ENCODE measurements around the gene DEPP1. TPM values are rescaled to one million over a fixed set of nuclear protein-coding genes. Genes with fewer than 3 reads are reported as not detected.

The DEPP1 gene
- total RNA-seq, 4 donors from 2014 or later = 47.3 to 144 (median 72.7) TPM

DNA sequence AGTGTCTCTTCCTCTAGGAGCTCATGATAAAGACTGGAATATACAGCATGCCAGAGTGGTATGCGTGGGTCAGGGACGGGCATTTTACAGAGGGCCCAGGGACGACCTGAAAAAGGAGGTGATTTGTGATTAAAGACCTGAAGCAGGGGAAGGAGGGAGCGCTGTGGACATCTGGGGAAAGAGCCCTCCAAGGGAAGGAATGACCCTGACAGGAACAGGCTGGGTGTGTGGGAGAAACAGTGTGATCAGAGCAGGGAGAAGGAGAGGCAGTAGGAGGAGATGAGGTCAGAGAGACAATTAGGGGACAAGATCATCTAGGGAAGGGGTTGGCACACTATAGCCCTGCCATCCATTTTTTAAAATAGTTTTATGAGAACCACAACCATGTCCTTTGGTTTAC, 22.4 kb downstream of the DEPP1 start:
- WGBS, 2 donors = 94 to 97% methylated on average over 4 of the region's 4 CpGs
- DNase-seq (ENCODE audit: low spot score in 2 of 2) = peak; percentile 4 to 76
- no peak overlapping the region for H3K4me3 ChIP-seq (ENCODE audit: low read depth, poor library complexity, severe bottlenecking)
- TF ChIP-seq POLR2A (IDR thresholded peaks at IDR 0.05) = no peak
- TF ChIP-seq CTCF (IDR thresholded peaks at IDR 0.05) = no peak
- intact Hi-C loops (cut with DNase I; ENCODE audit: low total_unique reads) = no loop called here

GRCh38 chr10:44955413-44956070, 23.1 kb downstream of the DEPP1 start:
- H3K4me3 ChIP-seq (ENCODE audit: low read depth, poor library complexity, severe bottlenecking) = no peak overlapping the region
- intact Hi-C loops (cut with DNase I; ENCODE audit: low total_unique reads) = no loop called here
- peak; percentile 80 to 94 for DNase-seq (ENCODE audit: low spot score in 2 of 2)
- 72 to 80% methylated on average over 8 of the region's 8 CpGs for WGBS, 2 donors
- TF ChIP-seq CTCF (IDR thresholded peaks at IDR 0.05) (no peak), POLR2A (IDR thresholded peaks at IDR 0.05) (no peak)

DNA sequence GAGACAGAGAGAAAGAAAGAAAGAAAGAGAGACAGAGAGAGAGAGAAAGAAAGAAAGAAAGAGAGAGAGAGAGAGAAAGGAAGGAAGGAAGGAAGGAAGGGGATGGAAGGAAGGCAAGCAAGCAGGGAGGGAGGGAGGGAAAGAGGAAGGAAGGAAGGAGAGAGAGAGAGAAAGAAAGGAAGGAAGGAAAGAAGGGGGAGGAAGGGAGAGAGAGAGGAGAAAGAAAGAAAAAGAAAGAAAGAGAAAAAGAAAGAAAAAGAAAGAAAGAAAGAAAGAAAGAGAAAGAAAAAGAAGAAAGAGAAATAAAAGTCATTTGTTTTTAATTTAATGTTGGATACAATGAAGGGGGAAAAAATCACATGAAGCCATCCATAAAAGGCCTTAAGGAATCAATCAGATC, 23.6 kb downstream of the DEPP1 start:
- H3K4me3 ChIP-seq (ENCODE audit: low read depth, poor library complexity, severe bottlenecking) = no peak overlapping the region
- intact Hi-C loops (cut with DNase I; ENCODE audit: low total_unique reads) = no loop called here
- TF ChIP-seq CTCF (IDR thresholded peaks at IDR 0.05) = no peak
- no peak for TF ChIP-seq POLR2A (IDR thresholded peaks at IDR 0.05)
- DNase-seq (ENCODE audit: low spot score in 2 of 2) = no peak

DNA sequence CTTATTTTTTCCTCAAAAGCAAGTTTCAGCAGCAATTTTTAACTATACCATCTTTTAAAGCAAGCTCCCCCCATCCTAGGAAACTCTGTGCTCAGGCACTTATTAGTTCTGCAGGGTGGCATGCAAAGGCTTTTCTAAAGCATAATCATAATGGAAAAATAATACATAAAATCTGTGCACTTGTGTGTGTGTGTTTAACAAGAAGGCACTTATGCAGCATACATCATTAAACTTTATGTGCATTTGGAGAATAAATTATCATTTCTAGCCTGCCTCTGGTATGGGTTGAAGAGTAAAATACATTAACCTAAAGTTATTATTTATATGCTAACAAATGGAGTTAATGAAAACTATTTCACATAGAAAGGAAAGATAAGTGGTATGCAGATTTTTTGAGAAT, 24.6 kb downstream of the DEPP1 start:
- H3K4me3 ChIP-seq (ENCODE audit: low read depth, poor library complexity, severe bottlenecking) = no peak overlapping the region
- TF ChIP-seq POLR2A (IDR thresholded peaks at IDR 0.05) = no peak
- TF ChIP-seq CTCF (IDR thresholded peaks at IDR 0.05) = no peak
- DNase-seq (ENCODE audit: low spot score in 2 of 2) = no peak
- intact Hi-C loops (cut with DNase I; ENCODE audit: low total_unique reads) = no loop called here

DNA sequence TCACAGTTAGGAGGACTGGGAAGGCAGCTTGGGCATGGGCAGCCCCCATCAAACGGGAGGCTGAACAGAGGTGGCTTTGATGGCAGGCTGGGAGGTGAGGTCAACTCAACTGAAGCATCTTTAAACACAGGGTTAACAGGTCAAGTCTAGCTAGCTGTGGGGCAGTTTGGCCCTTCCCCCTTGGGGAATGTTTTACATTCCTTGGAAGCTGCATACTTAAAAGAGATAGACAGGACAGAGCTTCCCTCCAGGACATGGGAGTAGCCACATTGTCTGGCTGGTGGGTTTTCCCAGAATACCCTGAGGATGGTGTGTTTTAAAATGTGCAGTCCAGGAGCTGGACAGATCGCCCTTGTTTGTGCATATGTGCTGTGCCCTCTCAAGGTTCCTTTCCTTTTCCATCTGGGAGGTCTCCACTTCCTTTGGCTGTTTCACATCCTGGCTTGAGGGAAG, 25.8 kb downstream of the DEPP1 start:
- intact Hi-C loops (cut with DNase I; ENCODE audit: low total_unique reads) = no loop called here
- H3K4me3 ChIP-seq (ENCODE audit: low read depth, poor library complexity, severe bottlenecking) = no peak overlapping the region
- TF ChIP-seq CTCF (IDR thresholded peaks at IDR 0.05) (no peak), POLR2A (IDR thresholded peaks at IDR 0.05) (no peak)
- DNase-seq (ENCODE audit: low spot score in 2 of 2) = peak; percentile 10 to 43
- 68 to 85% methylated on average over 2 of the region's 2 CpGs for WGBS, 2 donors

All from lower leg skin (tissue), 4 donors.